Middle frontal gyrus (tissue), 1 donor: ENCODE measurements around the gene RIMS4.
A peak's percentile ranks its signal among the peaks of the same experiment; 100 is the strongest.

Experiments
- DNase-seq: peaks from one replicate; pipeline ENCODE4 v3.0.0-alpha.2; 2015; ENCODE audit warnings: low spot score; ENCODE audit errors: extremely low spot score

Gene RIMS4

DNA sequence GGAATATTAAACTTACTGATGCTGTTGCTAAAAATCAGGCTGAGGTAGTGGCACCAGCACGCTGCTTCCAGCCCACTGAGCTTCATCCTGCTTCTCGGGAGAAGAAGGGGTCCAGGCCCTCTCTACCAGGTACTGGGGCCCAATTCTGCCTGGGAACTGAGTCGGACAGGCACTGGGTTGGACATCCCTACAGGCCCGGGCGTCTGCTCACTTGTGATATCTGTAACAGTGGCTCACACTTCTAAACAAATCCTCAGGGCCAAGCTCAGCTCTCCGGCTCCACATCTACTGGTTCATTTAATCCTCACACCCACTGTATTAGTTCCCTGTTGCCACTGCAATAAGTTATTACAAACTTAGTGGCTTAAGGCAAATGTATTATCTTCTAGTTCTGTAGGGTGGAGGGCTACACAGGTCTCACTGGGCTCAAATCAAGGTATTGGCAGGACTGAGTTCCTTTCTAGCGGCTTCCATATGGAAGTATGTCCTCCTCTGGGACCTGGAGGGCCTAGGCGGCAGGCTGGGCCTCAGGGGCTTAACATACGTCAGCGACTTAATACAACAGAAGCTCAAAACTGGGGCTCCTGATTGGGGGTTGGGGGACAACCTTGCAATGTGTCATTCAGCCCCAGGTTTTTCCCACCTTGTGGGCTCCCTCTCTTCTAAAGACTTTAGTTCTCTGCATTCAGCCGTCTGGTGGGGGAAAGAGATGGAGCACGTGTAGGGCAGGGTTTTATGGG lies 66.3 kb downstream of the RIMS4 start:
- no peak for DNase-seq

DNA sequence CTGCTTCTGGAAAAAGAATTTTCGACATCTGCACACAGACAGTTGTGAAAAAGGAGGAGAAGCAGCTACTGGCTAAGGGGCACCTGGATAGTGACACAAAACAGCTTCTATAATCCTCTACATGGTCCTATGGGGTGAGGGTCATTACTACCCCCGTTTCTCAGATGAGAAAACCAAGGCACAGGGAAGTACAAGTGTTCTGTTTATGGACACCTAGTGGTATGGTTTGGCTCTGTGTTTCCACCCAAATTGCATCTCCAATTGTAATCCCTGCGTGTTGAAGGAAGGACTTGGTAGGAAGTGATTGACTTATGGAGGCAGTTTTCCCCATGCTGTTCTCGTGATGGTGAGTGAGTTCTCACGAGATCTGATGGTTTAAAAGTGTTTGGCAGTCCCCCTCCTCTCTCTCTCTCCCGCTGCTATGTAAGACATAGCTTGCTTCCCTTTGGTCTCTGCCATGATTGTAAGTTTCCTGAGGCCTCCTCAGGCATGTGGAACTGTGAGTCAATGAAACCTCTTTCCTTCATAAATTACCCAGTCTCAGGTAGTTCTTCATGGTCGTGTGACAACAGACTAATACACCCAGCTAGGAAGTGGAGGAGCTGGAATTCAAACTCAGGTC lies 67.2 kb downstream of the RIMS4 start:
- no peak for DNase-seq

DNA sequence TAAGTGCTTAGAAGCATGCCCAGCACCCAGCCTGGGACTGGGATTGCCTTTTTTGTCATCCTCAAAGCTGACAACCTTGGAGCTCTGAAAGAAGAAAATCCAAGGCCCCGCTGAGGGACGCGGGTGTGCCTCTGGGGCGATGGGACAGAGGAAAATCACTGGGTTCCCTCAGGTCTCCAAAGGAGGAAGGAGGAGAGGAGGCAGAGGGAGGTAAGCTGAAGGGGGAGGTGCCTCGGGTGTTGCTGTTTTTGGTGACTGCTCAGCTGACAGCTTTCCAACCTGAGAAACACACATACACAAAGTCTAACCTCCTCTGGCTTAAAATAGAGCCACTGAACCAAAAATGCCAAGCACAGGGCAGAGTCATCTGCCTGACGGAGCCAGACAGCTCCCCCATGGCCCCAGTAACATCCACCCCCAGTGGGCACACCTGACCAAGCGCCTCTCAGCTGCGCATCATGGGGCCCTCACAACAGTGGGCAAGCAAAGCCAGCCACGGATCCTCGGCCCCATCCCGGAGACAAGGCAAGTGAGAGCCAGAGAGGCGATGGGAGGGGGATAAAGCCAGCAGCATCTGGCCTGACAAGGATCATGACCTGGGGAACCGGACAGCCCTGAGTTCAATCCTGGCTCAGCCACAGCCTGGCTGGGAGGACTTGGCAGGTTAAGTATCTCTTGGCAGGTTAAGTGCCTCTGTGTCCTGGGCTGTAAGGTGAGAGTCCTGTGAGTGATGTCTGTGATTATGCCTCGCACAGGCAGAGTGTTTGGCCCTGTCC lies 67.9 kb downstream of the RIMS4 start:
- no peak for DNase-seq

DNA sequence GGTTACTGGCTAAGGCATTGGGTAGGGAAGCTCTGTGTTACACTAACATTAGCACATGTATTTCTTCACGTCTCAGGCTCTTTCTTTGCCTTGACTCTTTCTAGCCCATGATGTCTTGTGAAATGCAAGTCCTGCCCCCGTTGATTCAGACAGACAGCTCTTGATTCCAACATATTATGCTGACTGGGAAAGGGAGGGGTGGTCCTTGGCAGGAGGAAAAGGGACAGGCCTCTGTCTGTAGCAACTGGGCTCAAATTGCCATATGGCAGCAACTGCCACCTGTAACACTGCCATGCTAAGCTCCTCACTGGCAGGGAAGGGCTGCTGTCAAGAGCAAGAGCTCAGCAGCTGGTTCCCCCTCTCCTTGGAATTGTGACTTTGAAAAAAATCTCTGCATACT lies 70.4 kb downstream of the RIMS4 start:
- DNase-seq = no peak

DNA sequence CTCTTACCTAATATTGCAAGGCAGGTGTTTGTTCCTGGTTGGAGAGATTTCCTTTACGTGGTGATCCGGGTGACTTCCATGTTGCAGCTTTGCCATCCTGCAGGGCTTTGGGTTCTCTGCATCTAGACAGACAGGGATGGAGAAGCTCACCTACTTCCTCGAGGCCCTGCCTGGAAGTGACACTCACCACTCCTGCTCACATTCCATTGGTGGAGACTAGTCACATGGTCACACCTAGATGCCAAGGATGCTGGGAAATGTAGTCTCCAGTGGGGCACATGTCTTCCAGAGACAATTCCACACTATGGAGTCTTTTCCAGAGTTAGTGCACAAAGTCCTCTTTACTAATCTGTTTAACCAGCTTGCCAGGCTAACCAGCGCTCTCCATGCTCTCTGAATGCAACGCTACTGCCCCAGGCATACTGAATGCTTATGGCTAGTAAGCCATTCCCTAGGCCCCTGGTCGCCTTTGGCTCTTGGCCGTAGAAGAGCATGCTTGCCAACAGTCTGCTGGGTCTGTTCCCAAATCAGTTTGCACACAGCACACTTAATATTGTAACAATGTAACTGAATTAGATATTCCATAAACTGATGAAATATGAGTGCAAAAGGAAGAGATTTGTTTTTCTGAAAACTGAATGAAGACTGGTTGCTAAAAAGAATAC lies 71.4 kb downstream of the RIMS4 start:
- peak; percentile 83 for DNase-seq

DNA sequence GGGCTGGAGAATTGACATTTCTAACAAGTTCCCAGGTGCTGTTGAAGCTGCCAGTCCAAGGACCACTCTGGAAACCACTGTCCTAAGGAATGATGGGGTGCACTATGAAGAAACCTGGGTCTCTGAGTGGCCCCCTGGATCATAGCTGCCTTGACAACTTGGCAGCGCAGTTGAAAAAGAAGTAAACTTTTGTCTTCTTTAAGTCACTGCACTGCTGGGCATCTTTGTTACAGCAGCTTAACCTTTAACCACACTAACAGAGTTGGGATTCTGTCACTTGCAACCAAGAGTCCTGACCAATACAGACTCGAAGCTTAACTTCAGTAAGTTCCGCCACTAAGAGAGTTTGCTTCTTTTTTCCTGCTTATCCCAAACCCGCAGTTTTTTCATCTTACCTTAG lies 73.2 kb downstream of the RIMS4 start:
- no peak for DNase-seq

DNA sequence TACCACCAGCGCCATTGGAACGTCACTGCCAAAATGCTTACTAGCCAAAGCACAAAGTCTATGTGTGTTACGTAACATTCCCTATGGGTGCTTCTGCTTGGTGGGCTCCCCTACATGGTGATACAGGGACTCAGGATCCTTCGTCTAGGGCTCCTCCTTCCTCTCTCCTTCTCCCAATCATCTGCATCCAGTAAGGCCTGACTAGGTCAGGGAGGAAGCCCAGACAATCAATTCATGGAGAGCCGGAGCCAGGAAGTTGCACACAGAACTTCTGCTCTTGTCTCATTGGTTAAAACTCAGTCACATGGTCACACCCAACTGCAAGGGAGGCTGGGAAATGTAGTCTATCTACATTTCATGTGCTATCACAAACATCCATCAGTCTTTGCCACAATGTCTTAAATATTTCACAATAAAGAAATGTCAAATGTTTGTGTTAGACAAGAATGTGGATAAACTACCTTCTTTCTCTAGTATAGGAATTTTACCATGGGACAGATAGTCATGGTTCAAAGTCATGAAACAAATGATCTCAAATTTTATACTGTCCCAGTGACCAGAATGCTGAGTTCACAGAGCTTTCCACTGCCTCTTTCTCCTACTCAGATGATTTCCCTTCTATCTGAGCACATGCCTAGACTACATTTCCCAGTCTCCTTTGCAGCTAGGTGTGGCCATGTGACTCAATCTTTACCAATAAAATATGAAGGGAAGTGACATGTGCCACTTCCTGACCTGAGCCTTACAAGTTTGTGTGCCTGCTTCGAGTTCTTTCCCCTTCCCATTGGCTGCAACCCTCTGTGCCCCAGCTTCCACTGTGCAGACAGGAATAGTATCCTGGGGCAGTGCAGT lies 74.0 kb downstream of the RIMS4 start:
- peak; percentile 79 for DNase-seq

DNA sequence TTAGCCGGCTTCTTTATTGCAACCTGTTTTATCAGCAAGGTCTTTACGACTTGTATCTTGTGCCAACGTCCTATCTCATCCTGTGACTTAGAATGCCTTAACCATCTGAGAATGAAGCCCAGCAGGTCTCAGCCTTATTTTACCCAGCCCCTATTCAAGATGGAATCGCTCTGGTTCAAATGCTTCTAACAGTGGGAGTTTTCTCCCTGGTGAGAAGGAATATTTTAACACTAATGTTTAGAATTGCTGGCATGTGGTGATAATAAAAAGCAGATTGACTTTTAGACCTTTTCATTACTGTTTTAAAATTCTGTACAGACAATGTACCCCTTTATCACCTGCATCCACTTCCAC lies 74.6 kb downstream of the RIMS4 start:
- no peak for DNase-seq

DNA sequence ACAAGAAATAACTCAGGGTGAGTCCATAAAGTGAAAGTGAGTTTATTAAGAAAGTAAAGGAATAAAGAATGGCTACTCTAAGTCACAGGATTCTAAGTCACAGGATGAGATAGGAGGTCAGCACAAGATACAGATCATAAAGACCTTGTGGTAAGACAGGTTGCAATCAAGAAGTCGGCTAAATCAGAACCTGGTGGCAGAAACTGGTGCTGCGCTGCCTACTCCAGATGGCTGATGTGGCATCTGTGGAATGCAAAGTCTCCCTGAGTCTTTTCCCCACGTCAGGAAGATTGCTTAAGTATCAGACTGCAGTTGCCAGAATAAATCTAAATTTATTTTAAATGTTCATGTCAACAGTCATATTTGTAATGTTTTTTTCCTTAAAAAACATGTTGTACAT lies 75.4 kb downstream of the RIMS4 start:
- DNase-seq = no peak

DNA sequence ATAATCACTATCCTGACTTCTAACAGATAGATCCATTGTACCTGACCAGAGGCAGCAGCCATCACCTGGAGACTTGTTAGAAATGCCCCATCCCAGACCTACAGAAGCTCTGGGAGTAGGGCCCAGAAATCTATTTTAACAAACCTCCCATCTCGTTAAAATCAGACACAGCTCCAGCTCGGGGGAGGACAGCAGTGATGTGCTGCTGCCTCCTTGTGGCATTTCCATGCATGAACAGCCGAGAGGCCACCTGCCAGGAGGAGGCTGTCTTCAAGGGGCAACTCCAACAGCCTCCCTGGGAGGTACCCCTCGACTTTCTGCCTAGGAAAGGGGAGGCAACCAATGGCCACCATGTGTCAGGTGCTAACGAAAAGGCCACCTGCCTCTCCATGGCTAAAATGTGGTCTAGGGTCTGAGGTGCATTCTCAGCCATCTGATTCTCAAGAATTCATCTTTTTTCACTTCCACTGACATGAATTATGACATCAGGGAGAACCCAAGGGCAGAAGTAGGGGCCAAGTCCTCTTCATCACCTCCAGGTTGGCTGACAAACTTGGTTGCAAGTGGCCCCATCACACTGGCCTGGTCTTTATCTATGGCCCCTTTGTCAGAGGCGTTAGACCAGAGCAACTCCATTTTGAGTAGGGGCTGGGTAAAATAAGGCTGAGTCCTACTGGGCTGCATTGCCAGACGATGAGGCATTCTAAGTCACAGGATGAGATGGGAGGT lies 76.8 kb downstream of the RIMS4 start:
- peak; percentile 76 for DNase-seq

DNA sequence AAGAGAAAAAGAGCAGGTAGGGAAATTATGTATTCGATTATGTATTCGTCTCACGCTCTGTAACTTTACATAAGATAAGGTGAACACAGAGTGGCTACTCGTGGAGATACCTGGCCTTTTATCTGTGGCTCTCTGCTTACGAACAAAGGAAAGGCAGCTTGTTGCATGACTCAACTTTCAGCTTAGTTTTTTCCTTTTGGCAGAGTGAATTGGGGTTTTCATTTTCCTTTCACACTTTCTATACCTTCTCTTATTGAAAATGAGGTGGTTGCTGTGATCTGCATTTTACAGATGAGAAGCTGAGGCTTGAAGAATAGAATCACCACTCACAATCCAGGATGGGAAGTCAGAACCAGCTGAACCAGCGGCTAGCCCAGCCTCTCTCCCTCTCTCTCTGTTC lies 78.0 kb downstream of the RIMS4 start:
- no peak for DNase-seq

DNA sequence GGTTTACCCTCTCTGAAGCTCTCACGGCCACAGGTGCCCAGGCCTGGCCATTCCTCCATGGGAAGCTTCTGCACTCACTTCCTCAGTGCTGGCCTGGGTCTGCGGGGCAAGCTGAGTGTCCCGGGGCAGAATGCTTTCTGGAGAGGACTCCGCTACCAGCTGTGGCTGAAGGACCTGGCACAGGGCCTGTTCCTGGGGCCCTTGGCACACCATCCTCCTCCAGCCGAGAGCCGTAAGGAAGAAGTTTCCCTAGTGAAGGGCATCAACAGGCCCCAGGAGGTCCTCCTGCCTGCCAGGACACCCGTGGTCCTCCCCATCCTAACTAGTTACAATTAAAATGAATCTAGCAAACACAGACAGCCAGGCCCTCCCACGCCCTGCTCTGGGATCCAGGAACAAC lies 78.7 kb downstream of the RIMS4 start:
- DNase-seq = no peak

DNA sequence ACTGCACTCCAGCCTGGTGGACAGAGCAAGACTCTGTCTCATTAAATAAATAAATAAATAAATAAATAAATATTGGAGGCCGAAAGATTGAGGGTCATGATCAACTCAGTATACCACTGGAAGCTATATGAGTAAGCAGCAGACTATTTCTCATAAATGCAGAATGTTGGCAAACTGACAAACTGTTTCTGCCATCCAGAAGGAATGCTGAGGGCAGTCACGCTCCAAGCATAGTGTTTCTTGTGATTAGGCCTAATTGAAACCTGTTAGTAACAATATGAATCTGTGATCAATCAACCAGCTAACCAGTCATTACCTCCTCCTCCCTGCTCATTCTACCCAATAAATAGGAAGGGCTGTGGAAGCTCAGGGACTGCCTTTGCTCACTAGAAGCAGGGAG lies 79.9 kb downstream of the RIMS4 start:
- no peak for DNase-seq

DNA sequence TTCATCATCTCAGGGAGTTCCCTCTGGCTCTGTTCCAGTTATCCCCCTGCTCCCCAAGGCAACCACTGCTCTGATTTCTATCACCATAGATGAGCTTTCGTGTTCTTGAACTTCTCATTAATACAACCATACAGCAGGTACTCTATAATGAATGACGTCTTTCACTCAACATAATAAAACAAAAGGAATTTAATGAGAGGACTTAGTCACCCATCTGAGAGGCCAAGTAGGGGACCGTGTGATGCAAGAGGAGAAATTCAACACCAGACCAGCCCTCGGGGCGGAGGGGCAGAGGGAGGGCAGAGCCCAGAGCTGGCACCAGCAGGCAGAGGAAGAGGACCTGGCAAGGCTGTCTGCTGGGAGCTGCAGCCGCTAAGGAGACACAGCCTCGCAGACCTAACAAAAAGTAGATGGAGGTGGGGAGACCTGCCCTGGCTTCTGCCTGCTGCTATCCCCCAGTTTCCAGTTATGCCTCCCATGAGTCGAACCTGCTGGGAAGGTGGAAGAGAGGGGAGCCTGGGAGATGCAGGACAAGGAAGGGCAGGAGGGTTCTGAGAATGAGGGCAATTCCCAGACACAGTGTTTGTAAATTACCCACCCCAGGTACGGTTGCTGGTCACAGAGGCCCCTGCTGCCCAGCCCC lies 81.4 kb downstream of the RIMS4 start:
- no peak for DNase-seq

DNA sequence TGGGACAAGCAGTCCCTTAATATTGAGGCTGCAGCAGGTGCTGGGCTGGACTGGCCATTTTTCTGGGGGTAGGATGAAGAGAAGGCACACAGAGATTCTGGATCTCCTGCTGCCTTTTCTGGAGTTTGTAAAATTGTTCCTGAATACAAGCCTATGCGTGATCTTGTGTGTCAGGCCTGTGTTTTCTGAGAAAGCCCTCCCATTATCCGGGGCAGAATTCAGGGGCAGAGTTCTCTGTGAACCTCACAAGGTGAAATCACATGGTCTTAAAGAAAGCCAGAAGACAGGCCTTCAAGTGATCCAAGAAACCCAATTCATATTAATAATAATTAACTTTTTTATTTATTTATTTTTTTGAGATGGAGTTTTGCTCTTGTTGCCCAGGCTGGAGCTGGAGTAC lies 82.7 kb downstream of the RIMS4 start:
- no peak for DNase-seq

DNA sequence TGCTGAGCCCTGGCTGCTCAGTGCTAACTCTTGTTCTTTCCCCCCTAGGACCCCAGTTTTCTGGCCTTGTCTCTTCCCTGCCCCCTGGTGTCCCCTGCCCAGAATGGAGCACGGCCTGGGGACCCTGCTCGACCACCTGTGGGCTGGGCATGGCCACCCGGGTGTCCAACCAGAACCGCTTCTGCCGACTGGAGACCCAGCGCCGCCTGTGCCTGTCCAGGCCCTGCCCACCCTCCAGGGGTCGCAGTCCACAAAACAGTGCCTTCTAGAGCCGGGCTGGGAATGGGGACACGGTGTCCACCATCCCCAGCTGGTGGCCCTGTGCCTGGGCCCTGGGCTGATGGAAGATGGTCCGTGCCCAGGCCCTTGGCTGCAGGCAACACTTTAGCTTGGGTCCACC lies 83.3 kb downstream of the RIMS4 start:
- no peak for DNase-seq

DNA sequence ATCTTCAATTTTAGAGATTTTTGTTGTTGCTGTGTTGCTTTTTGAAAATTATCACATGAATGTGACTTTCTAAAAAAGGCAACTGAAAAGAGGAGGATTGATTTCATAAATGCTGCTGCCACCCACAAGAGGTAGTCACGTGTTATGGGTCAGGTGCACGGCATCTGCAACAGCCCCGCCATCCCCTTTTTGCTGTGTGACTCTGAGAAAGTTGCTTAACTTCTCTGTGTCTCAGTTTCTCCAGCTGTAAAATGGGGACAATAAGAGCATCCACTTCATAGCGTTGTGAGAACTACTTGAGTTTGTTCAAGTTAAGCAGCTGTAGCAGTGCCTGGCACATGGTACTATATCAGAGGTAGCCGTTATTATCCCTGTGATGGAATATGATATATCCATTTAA lies 84.5 kb downstream of the RIMS4 start:
- DNase-seq = no peak

DNA sequence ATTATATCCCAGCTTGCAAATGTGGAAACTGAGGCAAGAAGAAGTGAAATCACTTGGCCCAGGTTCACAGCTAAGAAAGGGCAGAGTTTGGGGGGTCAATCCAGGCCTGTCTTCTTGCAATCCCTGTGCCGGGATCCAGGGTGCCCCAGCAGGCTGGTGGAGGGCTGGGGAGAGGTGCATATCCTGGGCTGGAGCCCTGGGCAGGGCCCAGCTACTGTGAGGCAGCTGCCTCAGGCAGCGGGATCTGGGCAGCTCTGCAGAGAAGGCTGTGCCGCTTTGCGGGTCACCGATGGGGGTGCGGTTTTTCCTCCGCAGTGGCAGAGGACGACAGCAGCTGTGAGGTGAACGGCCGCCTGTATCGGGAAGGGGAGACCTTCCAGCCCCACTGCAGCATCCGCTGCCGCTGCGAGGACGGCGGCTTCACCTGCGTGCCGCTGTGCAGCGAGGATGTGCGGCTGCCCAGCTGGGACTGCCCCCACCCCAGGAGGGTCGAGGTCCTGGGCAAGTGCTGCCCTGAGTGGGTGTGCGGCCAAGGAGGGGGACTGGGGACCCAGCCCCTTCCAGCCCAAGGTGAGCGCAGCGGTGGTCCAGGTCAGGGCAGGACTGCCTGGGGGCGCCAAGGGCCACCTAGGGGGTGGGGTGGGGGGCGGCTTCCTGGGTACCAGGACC lies 85.8 kb downstream of the RIMS4 start:
- DNase-seq = no peak

DNA sequence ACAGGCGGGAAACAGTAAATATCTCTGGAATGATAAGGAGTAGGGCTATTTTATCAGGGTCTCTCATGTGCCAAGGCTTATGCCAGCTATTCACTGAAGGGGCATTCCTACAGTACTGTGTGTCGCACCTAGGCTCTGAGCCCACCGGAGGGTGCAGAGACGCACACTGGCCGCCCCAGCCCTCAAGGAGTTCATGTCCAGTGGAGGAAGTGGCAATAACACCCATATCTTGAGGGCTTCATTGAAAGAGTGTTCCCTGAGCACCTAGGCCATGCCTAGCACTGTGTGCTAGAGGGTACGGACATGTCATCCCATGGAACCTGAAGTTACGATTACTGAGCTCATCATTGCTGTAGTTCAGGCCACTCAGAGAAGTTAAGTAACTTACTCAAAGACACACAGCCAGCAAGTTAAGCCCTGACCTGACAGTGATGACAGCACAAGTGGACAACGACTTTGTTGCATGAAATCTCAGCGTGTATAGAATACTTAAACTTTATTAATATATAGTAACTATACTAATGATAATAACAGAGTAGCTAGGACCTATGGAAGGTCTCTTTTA lies 86.5 kb downstream of the RIMS4 start:
- no peak for DNase-seq
